ENCODE results near the gene SLC22A23.

The SLC22A23 gene

GRCh38 chr6:3322366-3322890 is 134.4 kb downstream of the SLC22A23 start:
- in situ Hi-C loops (cut with MboI; ENCODE audit: low sequenced_read_pairs), result no loop called here

GRCh38 chr6:3321875-3322274 is 135.0 kb downstream of the SLC22A23 start:
- in situ Hi-C loops (cut with MboI; ENCODE audit: low sequenced_read_pairs), result no loop called here

- in situ Hi-C loops (cut with MboI; ENCODE audit: low sequenced_read_pairs), result no loop called here
These were observed 135.8 kb downstream of the SLC22A23 start for GRCh38 chr6:3321042-3321441.

GRCh38 chr6:3320238-3320811 is 136.5 kb downstream of the SLC22A23 start:
- in situ Hi-C loops (cut with MboI; ENCODE audit: low sequenced_read_pairs), result no loop called here

- in situ Hi-C loops (cut with MboI; ENCODE audit: low sequenced_read_pairs), result no loop called here
These were observed 137.1 kb downstream of the SLC22A23 start for GRCh38 chr6:3319610-3320200.

GRCh38 chr6:3318821-3319540 is 137.9 kb downstream of the SLC22A23 start:
- in situ Hi-C loops (cut with MboI; ENCODE audit: low sequenced_read_pairs), result no loop called here

GRCh38 chr6:3318226-3318625 is 138.6 kb downstream of the SLC22A23 start:
- in situ Hi-C loops (cut with MboI; ENCODE audit: low sequenced_read_pairs), result no loop called here

- in situ Hi-C loops (cut with MboI; ENCODE audit: low sequenced_read_pairs), result no loop called here
These were observed 139.1 kb downstream of the SLC22A23 start for GRCh38 chr6:3317741-3318211.

- in situ Hi-C loops (cut with MboI; ENCODE audit: low sequenced_read_pairs), result no loop called here
These were observed 140.0 kb downstream of the SLC22A23 start for GRCh38 chr6:3316818-3317217.

GRCh38 chr6:3316331-3316730 is 140.5 kb downstream of the SLC22A23 start:
- in situ Hi-C loops (cut with MboI; ENCODE audit: low sequenced_read_pairs), result no loop called here

- in situ Hi-C loops (cut with MboI; ENCODE audit: low sequenced_read_pairs), result no loop called here
These were observed 141.0 kb downstream of the SLC22A23 start for GRCh38 chr6:3315841-3316240.

- in situ Hi-C loops (cut with MboI; ENCODE audit: low sequenced_read_pairs), result no loop called here
These were observed 142.0 kb downstream of the SLC22A23 start for GRCh38 chr6:3314621-3315467.

- in situ Hi-C loops (cut with MboI; ENCODE audit: low sequenced_read_pairs), result no loop called here
These were observed 142.7 kb downstream of the SLC22A23 start for GRCh38 chr6:3314176-3314575.

GRCh38 chr6:3312604-3313231 is 144.1 kb downstream of the SLC22A23 start:
- in situ Hi-C loops (cut with MboI; ENCODE audit: low sequenced_read_pairs), result no loop called here

- in situ Hi-C loops (cut with MboI; ENCODE audit: low sequenced_read_pairs), result no loop called here
These were observed 145.0 kb downstream of the SLC22A23 start for GRCh38 chr6:3311826-3312225.

GRCh38 chr6:3310703-3311102 is 146.1 kb downstream of the SLC22A23 start:
- in situ Hi-C loops (cut with MboI; ENCODE audit: low sequenced_read_pairs), result no loop called here

- in situ Hi-C loops (cut with MboI; ENCODE audit: low sequenced_read_pairs), result no loop called here
These were observed 146.8 kb downstream of the SLC22A23 start for GRCh38 chr6:3310051-3310448.

- in situ Hi-C loops (cut with MboI; ENCODE audit: low sequenced_read_pairs), result no loop called here
These were observed 147.3 kb downstream of the SLC22A23 start for GRCh38 chr6:3309391-3310050.

GRCh38 chr6:3308106-3308505 is 148.7 kb downstream of the SLC22A23 start:
- in situ Hi-C loops (cut with MboI; ENCODE audit: low sequenced_read_pairs), result no loop called here

GRCh38 chr6:3307436-3307835 is 149.4 kb downstream of the SLC22A23 start:
- in situ Hi-C loops (cut with MboI; ENCODE audit: low sequenced_read_pairs), result no loop called here
